ENCODE data around the gene HSD17B8.

Gene HSD17B8

DNA sequence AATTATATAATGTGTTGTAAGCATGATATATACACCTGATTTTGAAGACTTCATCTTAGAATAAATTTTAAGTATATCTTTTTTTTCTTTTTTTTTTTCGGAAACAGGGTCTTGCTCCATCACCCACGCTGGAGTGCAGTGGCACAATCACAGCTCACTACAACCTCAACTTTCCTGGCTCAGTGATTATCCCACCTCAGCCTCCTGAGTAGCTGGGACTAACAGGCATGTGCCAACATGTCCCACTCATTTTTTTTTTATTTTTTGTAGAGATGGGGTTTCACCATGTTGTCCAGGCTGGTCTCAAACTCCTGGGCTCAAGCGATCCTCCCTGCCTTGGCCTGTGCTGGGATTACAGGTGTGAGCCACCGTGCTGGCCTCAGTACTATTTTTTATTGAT lies 50.1 kb downstream of the HSD17B8 start:
- DNase-seq (ENCODE audit: low read depth): no peak
- TF ChIP-seq, protein P1, sequence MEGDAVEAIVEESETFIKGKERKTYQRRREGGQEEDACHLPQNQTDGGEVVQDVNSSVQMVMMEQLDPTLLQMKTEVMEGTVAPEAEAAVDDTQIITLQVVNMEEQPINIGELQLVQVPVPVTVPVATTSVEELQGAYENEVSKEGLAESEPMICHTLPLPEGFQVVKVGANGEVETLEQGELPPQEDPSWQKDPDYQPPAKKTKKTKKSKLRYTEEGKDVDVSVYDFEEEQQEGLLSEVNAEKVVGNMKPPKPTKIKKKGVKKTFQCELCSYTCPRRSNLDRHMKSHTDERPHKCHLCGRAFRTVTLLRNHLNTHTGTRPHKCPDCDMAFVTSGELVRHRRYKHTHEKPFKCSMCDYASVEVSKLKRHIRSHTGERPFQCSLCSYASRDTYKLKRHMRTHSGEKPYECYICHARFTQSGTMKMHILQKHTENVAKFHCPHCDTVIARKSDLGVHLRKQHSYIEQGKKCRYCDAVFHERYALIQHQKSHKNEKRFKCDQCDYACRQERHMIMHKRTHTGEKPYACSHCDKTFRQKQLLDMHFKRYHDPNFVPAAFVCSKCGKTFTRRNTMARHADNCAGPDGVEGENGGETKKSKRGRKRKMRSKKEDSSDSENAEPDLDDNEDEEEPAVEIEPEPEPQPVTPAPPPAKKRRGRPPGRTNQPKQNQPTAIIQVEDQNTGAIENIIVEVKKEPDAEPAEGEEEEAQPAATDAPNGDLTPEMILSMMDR (IDR thresholded peaks at IDR 0.05; ENCODE audit: insufficient read depth, low read depth, low read length, missing control alignments): no peak
- H3K4me3 ChIP-seq (ENCODE audit: low read depth, low read length): no peak overlapping the region

Data from GM12865 (cell line).